Activated CD4-positive, alpha-beta memory T cell treated with anti-CD3 and anti-CD28 coated beads for 36 hours (primary cell): ENCODE data around the gene MAMSTR. TPM values are rescaled to one million over a fixed set of nuclear protein-coding genes. Genes with fewer than 3 reads are reported as not detected.
"Not testable (repeated sequence)": the region's sequence is repeated elsewhere in the genome, so short reads cannot be mapped to it uniquely, and the experiment has no call there.

Experiments
- CTCF ChIA-PET: fragments of 350-600 bp; sonication (Branson Sonifier 250); formaldehyde crosslinking; loops from one replicate; lab custom pipeline; 2021; ENCODE audit warnings: antibody characterized with exemption, inconsistent platforms; lab: Charles Lee
- POLR2A ChIA-PET: fragments of 350-600 bp; sonication (Branson Sonifier 250); formaldehyde crosslinking; loops from one replicate; lab custom pipeline; 2021; ENCODE audit warnings: antibody characterized with exemption; lab: Charles Lee
- DNase-seq: peaks from one replicate; pipeline ENCODE4 v3.0.0-alpha.2; 2020
- H3K27ac Mint-ChIP-seq: one replicate; pipeline ENCODE4 v1.8.0; 2021; ENCODE audit warnings: mixed read lengths
- H3K27me3 Mint-ChIP-seq: one replicate; pipeline ENCODE4 v1.8.0; 2021; ENCODE audit warnings: mixed read lengths
- H3K36me3 Mint-ChIP-seq: one replicate; pipeline ENCODE4 v1.8.0; 2021; ENCODE audit warnings: mixed read lengths
- H3K4me1 Mint-ChIP-seq: one replicate; pipeline ENCODE4 v1.8.0; 2021; ENCODE audit warnings: low read depth, mixed read lengths
- H3K4me3 Mint-ChIP-seq: one replicate; pipeline ENCODE4 v1.8.0; 2021; ENCODE audit warnings: mild to moderate bottlenecking, mixed read lengths
- H3K9me3 Mint-ChIP-seq: one replicate; pipeline ENCODE4 v1.8.0; 2021; ENCODE audit warnings: mixed read lengths
- intact Hi-C: fragments of 100-400 bp; cut with micrococcal nuclease; formaldehyde crosslinking; loops from one replicate; pipeline ENCODE4 v1.15.1; 2023
- total RNA-seq, 2 experiments: library from RNA; stranded (reverse); gene quantifications; one replicate each; pipeline ENCODE4 v1.2.3, GENCODE V29; 2021

MAMSTR gene
- total RNA-seq, 2 experiments from 2014 or later = 0.76 to 0.85 TPM

DNA sequence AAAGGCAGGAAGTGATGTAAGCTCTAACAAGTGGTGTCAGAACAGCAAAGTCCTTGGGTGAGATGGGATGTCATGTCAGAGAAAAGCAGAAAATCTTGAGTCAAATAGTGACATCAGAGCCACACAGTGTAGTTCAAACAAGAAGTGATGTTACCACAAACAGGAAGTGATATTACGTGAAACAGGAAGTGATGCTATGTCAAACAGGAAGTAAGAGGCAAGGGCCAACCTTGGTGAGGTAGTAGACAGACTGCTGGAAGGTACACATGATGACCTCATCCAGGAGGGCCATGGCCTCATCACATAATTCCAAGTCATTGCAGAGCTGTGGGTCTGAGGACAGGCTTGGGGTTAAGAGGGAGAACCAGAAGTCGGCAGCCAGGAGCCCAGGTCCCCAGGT is 7.0 kb upstream of the MAMSTR start:
- ChIA-PET CTCF (interaction anchor here (4.0 kb wide), 1 partner anchor 12 kb away, joined by 23 read pairs; the partner anchor contains the start of gene RASIP1), POLR2A (interaction anchor here (0.8 kb wide), 1 partner anchor 18 kb away, joined by 3 read pairs; no protein-coding TSS in a partner anchor)
- Mint-ChIP-seq H3K27me3 (no peaks in the 10 kb centered on the region), H3K4me1 (peaks cover 17% of the 10 kb centered on the region), H3K9me3 (peaks cover 11% of the 10 kb centered on the region), H3K4me3 (peak overlapping the region; percentile 13), H3K27ac (peak overlapping the region; percentile 78), H3K36me3 (peaks cover 14% of the 10 kb centered on the region)
- intact Hi-C loops = no loop called here
- DNase-seq = peak; percentile 34

GRCh38 chr19:48724796-48725753 is 5.5 kb upstream of the MAMSTR start:
- Mint-ChIP-seq H3K4me1 (peaks cover 17% of the 10 kb centered on the region), H3K27me3 (no peaks in the 10 kb centered on the region), H3K27ac (peak overlapping the region; percentile 85), H3K9me3 (peaks cover 11% of the 10 kb centered on the region), H3K4me3 (peak overlapping the region; percentile 7), H3K36me3 (peaks cover 14% of the 10 kb centered on the region)
- intact Hi-C loops = loop anchor here (1.0 kb wide), 1 partner anchor 11 kb away; no protein-coding TSS in a partner anchor
- POLR2A ChIA-PET = interaction anchor here (0.5 to 1.1 kb wide), 4 partner anchors 9 to 134 kb away, joined by 3 to 5 read pairs (median 3); no protein-coding TSS in a partner anchor
- DNase-seq = no peak
- CTCF ChIA-PET = interaction anchor here (1.2 to 4.0 kb wide), 6 partner anchors 11 to 111 kb away, joined by 3 to 23 read pairs (median 4); partner anchors contain the start of genes CA11, HSD17B14 and RASIP1

- intact Hi-C loops = no loop called here
- peaks cover 17% of the 10 kb centered on the region for H3K4me1 Mint-ChIP-seq
- POLR2A ChIA-PET = no interaction called here
- peaks cover 11% of the 10 kb centered on the region for H3K9me3 Mint-ChIP-seq
- peak overlapping the region; percentile 5 for H3K27ac Mint-ChIP-seq
- H3K4me3 Mint-ChIP-seq = no peak overlapping the region
- peaks cover 14% of the 10 kb centered on the region for H3K36me3 Mint-ChIP-seq
- no peaks in the 10 kb centered on the region for H3K27me3 Mint-ChIP-seq
- CTCF ChIA-PET = no interaction called here
- no peak for DNase-seq
Observed at GRCh38 chr19:48722196-48722708, 2.7 kb upstream of the MAMSTR start.

DNA sequence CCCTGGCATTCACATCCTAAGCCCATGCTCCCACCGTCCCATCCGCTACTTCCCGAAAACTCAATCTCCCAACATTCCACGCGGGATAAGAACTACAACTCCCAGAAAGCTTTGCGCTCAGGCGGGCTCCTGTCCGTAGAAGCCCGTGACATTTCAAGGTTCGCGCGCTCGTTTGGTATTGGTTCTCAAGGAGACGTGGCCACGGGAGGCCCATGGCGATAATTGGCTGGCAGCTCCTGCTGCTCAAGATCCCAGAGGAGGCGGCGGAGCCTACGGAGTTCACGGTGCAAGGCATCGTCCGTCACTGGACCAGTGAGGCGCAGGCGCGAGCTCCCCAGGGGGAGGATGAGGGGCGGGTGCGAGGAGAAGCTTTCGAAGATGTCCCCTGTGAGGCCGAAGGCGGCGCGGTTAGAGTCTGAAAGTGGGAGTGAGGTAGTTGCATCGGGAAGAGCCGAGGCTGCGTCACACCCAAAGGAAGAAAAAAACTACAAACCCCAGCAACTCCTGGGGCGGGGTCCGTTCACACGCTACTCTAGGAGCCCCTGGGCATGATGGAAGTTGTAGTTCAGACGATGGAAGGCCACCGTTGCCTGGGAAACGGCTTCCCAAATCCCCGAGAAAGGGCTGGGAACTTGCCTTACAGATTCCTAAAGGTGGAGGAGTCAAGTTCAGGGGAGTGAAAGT is 1.2 kb upstream of the MAMSTR start:
- Mint-ChIP-seq H3K27me3 (no peaks in the 10 kb centered on the region), H3K4me3 (peak overlapping the region; percentile 89), H3K27ac (peak overlapping the region; percentile 97), H3K36me3 (peaks cover 7% of the 10 kb centered on the region), H3K4me1 (peaks cover 10% of the 10 kb centered on the region), H3K9me3 (peaks cover 6% of the 10 kb centered on the region)
- intact Hi-C loops = loop anchor here (2.0 kb wide), 1 partner anchor 18 kb away; no protein-coding TSS in a partner anchor
- POLR2A ChIA-PET = interaction anchor here (0.9 to 1.0 kb wide), 2 partner anchors 12 to 75 kb away, joined by 3 to 5 read pairs; no protein-coding TSS in a partner anchor
- CTCF ChIA-PET = interaction anchor here (1.0 to 1.2 kb wide), 5 partner anchors 18 to 273 kb away, joined by 3 to 6 read pairs (median 4); partner anchors contain the start of genes CA11, GYS1 and RUVBL2
- DNase-seq = peak; percentile 97

GRCh38 chr19:48720251-48720612 is 707 bp upstream of the MAMSTR start:
- intact Hi-C loops = loop anchor here (2.0 kb wide), 1 partner anchor 19 kb away; no protein-coding TSS in a partner anchor
- DNase-seq = no peak
- Mint-ChIP-seq H3K4me1 (peaks cover 6% of the 10 kb centered on the region), H3K27ac (peak overlapping the region; percentile 97), H3K36me3 (peaks cover 4% of the 10 kb centered on the region), H3K9me3 (peaks cover 3% of the 10 kb centered on the region), H3K27me3 (no peaks in the 10 kb centered on the region), H3K4me3 (peak overlapping the region; percentile 89)
- ChIA-PET POLR2A (interaction anchor here (0.9 to 1.0 kb wide), 2 partner anchors 12 to 75 kb away, joined by 3 to 5 read pairs; no protein-coding TSS in a partner anchor), CTCF (interaction anchor here (1.1 to 1.2 kb wide), 4 partner anchors 19 to 122 kb away, joined by 3 to 6 read pairs (median 4); partner anchors contain the start of gene CA11)

GRCh38 chr19:48718711-48719231 is 754 bp downstream of the MAMSTR start:
- CTCF ChIA-PET = no interaction called here
- Mint-ChIP-seq H3K27ac (no peak overlapping the region), H3K27me3 (no peaks in the 10 kb centered on the region), H3K4me1 (peaks cover 3% of the 10 kb centered on the region), H3K4me3 (no peak overlapping the region), H3K36me3 (no peaks in the 10 kb centered on the region), H3K9me3 (no peaks in the 10 kb centered on the region)
- POLR2A ChIA-PET = no interaction called here
- intact Hi-C loops = no loop called here
- no peak for DNase-seq

- intact Hi-C loops, POLR2A ChIA-PET, H3K4me3 Mint-ChIP-seq, DNase-seq, H3K27me3 Mint-ChIP-seq, H3K27ac Mint-ChIP-seq, CTCF ChIA-PET, H3K4me1 Mint-ChIP-seq, H3K36me3 Mint-ChIP-seq, H3K9me3 Mint-ChIP-seq: not testable (repeated sequence)
Observed at GRCh38 chr19:48718106-48718505, 1.4 kb downstream of the MAMSTR start.

DNA sequence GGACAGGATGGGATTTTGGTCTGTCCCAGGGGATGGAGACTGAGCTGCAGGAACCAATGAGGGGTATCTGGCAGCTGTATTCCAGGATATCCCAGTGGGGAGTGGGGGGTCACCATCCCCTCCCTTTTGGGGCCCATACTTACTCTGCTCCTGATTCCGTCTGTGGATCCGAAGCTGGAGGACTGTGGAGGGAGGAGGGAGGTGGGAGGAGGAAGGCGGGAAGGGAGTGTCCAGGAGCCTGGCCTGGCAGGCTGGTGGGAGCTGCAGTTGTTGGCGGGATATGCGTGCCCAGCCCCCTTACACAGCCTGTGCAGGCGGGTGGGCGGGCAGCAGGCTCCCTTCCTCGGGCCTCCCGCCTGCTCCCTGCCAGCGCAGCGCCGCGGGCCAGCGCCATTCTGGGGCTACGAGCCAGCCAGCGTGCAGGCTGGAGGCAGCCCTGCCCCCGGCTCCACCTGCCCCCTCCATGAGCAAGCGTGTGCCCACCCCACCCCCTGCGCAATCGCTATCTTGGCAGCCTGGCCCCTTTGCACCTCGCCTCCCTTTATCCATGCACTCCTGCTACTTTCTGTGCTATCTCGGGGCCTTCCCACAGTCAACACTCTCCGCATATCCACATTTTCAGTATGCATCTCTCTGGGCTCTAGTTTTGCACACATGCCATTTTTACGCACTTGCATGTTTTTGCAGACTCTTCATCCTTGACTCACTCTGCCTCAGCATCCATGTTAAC is 2.8 kb downstream of the MAMSTR start:
- intact Hi-C loops = no loop called here
- Mint-ChIP-seq H3K27me3 (no peaks in the 10 kb centered on the region), H3K4me3 (no peak overlapping the region), H3K27ac (no peak overlapping the region), H3K4me1 (peaks cover 11% of the 10 kb centered on the region), H3K36me3 (no peaks in the 10 kb centered on the region), H3K9me3 (no peaks in the 10 kb centered on the region)
- CTCF ChIA-PET = interaction anchor here (1.2 kb wide), 1 partner anchor 41 kb away, joined by 4 read pairs; no protein-coding TSS in a partner anchor
- POLR2A ChIA-PET = no interaction called here
- no peak for DNase-seq

- intact Hi-C loops = loop anchor here (2.0 kb wide), 1 partner anchor 69 kb away; the partner anchor contains the start of gene CA11
- CTCF ChIA-PET = interaction anchor here (1.2 to 3.8 kb wide), 2 partner anchors 40 to 41 kb away, joined by 4 to 14 read pairs; no protein-coding TSS in a partner anchor
- H3K36me3 Mint-ChIP-seq = no peaks in the 10 kb centered on the region
- H3K4me3 Mint-ChIP-seq = peak overlapping the region; percentile 79
- H3K27ac Mint-ChIP-seq = no peak overlapping the region
- peaks cover 11% of the 10 kb centered on the region for H3K4me1 Mint-ChIP-seq
- H3K27me3 Mint-ChIP-seq = no peaks in the 10 kb centered on the region
- peaks cover 7% of the 10 kb centered on the region for H3K9me3 Mint-ChIP-seq
- POLR2A ChIA-PET = no interaction called here
- DNase-seq = no peak
Observed at GRCh38 chr19:48715681-48716171, 3.8 kb downstream of the MAMSTR start.
